ENCODE results near the gene RIC8B. TPM values are rescaled to one million over a fixed set of nuclear protein-coding genes. Genes with fewer than 3 reads are reported as not detected.

RIC8B gene
- total and polyA plus RNA-seq, 2 of the 8 experiments (the other 6 are each of a cell fraction or from before 2014, with no cell fraction given): 8.2 to 25.3 TPM

DNA sequence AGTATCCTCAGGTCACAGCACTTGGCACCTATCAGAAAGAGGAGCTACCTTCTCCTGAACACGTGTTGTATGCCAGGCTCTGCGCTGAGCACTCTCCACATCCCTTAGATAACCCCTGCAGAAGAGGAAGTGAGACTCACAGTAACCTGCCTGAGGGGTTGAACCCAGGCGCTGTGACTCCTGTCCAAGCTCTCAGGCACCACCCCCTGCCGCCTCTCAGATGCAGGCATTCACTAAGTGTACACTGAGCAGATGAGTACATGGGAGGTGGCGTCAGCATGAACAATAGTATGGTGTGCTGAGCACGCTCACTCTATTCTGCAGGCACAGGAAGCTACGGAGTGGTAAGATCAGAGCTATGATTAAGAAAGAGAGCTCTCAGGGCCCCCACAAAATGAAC is 21.0 kb upstream of the RIC8B start (continued):
- TF ChIP-seq KDM1A (IDR thresholded peaks at IDR 0.05; ENCODE audit: borderline replicate concordance, low read length): no peak
